Aorta (tissue), 5 donors: Measurements from ENCODE around the gene GALM. TPM values are rescaled to one million over a fixed set of nuclear protein-coding genes. Genes with fewer than 3 reads are reported as not detected.
"Not testable (repeated sequence)": the region's sequence is repeated elsewhere in the genome, so short reads cannot be mapped to it uniquely, and the experiment has no call there.

Experiments used
- ATAC-seq: fragments of 200-7000 bp; cut with Tn5 transposase; one replicate; pipeline ENCODE4 v1.9.1; 2022; ENCODE audit warnings: moderate library complexity; ENCODE audit not compliant: low FRiP score
- DNase-seq, 2 donors: peaks; one replicate each; pipeline ENCODE4 v3.0.0-alpha.2; 2020
- H3K27ac ChIP-seq, 2 donors: one replicate each; pipeline ENCODE4 v1.5.1; 2013; ENCODE audit warnings: low read length in 2 of 2, mild to moderate bottlenecking in 2 of 2, moderate library complexity in 2 of 2, control low read depth in 1 of 2, inconsistent platforms in 1 of 2, low read depth in 1 of 2
- H3K27me3 ChIP-seq, 2 donors: one replicate each; pipeline ENCODE4 v1.6.1; 2013; ENCODE audit warnings: control low read depth in 1 of 2, low read length in 1 of 2, mild to moderate bottlenecking in 1 of 2, moderate library complexity in 1 of 2; ENCODE audit not compliant: insufficient read depth in 2 of 2, control insufficient read depth in 1 of 2
- H3K36me3 ChIP-seq, 2 donors: one replicate each; pipeline ENCODE4 v1.6.1; 2013; ENCODE audit warnings: control low read depth in 1 of 2, low read length in 1 of 2, mild to moderate bottlenecking in 1 of 2; ENCODE audit not compliant: insufficient read depth in 2 of 2, control insufficient read depth in 1 of 2
- H3K4me1 ChIP-seq, 2 donors: one replicate each; pipeline ENCODE4 v1.6.1; 2013; ENCODE audit warnings: low read length in 2 of 2, control low read depth in 1 of 2, mild to moderate bottlenecking in 1 of 2, moderate library complexity in 1 of 2; ENCODE audit not compliant: insufficient read depth in 2 of 2, control insufficient read depth in 1 of 2
- H3K4me3 ChIP-seq, 2 donors: one replicate each; pipeline ENCODE4 v1.5.1; 2013; ENCODE audit warnings: low read length in 2 of 2, control low read depth in 1 of 2, mild to moderate bottlenecking in 1 of 2
- H3K9me3 ChIP-seq: one replicate; pipeline ENCODE4 v1.6.1; 2013; ENCODE audit warnings: mild to moderate bottlenecking, low read length; ENCODE audit not compliant: control insufficient read depth
- WGBS, 2 donors: extraction: QIAGEN DNeasy Blood & Tissue Kit; methylation state at CpG; one replicate each; pipeline ENCODE4 v1.1.7; 2013; 5-methylcytosine and 5-hydroxymethylcytosine counted together
- intact Hi-C, 2 donors: fragments of 100-400 bp; cut with DNase I; formaldehyde crosslinking; loops; one replicate each; pipeline versions ENCODE4 v1.14.2 to v1.15.0; 2022
- polyA plus RNA-seq, 2 donors: library from polyadenylated mRNA; stranded (reverse); fragments of 200-250 nt; gene quantifications; one replicate each; pipeline ENCODE4 v1.2.3, GENCODE V29; 2013
- total RNA-seq, 2 donors: library from RNA; stranded (reverse); fragmentation: NEBNext Ultra II Directional; extraction: Animal tissue kit (Norgen Biotek cat#: 25700); gene quantifications; one replicate each; pipeline ENCODE4 v1.2.1, GENCODE V29; 2021
- donor health status: healthy with polysubstance abuse.
- donor health status: Bipolar disorder and iron deficiency.
- donor health status: DM: no; HTN: no; CAD: no.
- donor health status: DM: no; HTN: no; CAD: no.
- donor health status: DM: yes; HTN: yes; CAD: no.

GALM gene
- total and polyA plus RNA-seq, 4 donors, result 8.6 to 23.3 (median 14.5) TPM

DNA sequence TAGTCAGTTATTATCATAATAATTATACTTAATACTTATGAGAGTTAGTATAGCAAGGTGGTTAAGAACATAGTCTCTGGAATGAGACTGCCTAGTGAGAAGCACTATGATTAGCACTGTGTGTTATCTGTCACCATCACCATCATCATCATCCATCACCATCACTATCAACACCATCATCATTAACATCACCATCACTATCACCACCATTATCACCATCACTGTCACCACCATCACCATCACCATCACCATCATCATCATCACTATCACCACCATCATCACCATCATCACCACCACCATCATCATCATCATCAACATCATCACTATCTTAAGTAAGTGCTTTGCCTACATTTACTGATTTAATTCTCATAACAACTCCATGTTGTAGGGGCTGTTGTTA lies 45.6 kb downstream of the GALM start:
- intact Hi-C loops, result no loop called here
- ATAC-seq (no peak), DNase-seq (no peak)
- no peaks in the 10 kb centered on the region for H3K9me3 ChIP-seq
- H3K27ac ChIP-seq, result no peak overlapping the region
- H3K4me1 ChIP-seq, result no peaks in the 10 kb centered on the region
- peaks cover 0 to 1% of the 10 kb centered on the region in 2 donors for H3K36me3 ChIP-seq
- H3K27me3 ChIP-seq, result no peaks in the 10 kb centered on the region
- no peak overlapping the region for H3K4me3 ChIP-seq

- no peaks in the 10 kb centered on the region for H3K4me1 ChIP-seq
- H3K9me3 ChIP-seq, result no peaks in the 10 kb centered on the region
- no peak for ATAC-seq
- no peaks in the 10 kb centered on the region for H3K27me3 ChIP-seq
- WGBS, 2 donors, result 97% methylated on average over 7 of the region's 7 CpGs
- no peak for DNase-seq
- H3K27ac ChIP-seq, result no peak overlapping the region
- no peak overlapping the region for H3K4me3 ChIP-seq
- intact Hi-C loops, result no loop called here
- peaks cover 0 to 1% of the 10 kb centered on the region in 2 donors for H3K36me3 ChIP-seq
Observed at GRCh38 chr2:38712413-38712812, 46.5 kb downstream of the GALM start.

- DNase-seq (no peak), ATAC-seq (no peak)
- Histone ChIP-seq H3K4me1 (no peaks in the 10 kb centered on the region), H3K4me3 (no peak overlapping the region), H3K36me3 (peaks cover 0 to 1% of the 10 kb centered on the region in 2 donors), H3K27ac (no peak overlapping the region), H3K9me3 (no peaks in the 10 kb centered on the region), H3K27me3 (no peaks in the 10 kb centered on the region)
- intact Hi-C loops, result no loop called here
- WGBS, 2 donors, result 77 to 78% methylated on average over 4 of the region's 4 CpGs
Observed at GRCh38 chr2:38712871-38713270, 47.0 kb downstream of the GALM start.

- DNase-seq (no peak), ATAC-seq (no peak)
- no peak overlapping the region for H3K4me3 ChIP-seq
- 74 to 85% methylated on average over 3 of the region's 3 CpGs for WGBS, 2 donors
- H3K36me3 ChIP-seq, result peaks cover 0 to 1% of the 10 kb centered on the region in 2 donors
- no peaks in the 10 kb centered on the region for H3K9me3 ChIP-seq
- no peaks in the 10 kb centered on the region for H3K27me3 ChIP-seq
- H3K27ac ChIP-seq, result no peak overlapping the region
- no peaks in the 10 kb centered on the region for H3K4me1 ChIP-seq
- intact Hi-C loops, result no loop called here
Observed at GRCh38 chr2:38713338-38713737, 47.4 kb downstream of the GALM start.

- H3K4me1 ChIP-seq, H3K27me3 ChIP-seq, ATAC-seq, DNase-seq, H3K4me3 ChIP-seq, intact Hi-C loops, H3K27ac ChIP-seq, H3K36me3 ChIP-seq, H3K9me3 ChIP-seq: not testable (repeated sequence)
- 94 to 96% methylated on average over 1 of the region's 1 CpG for WGBS, 2 donors
Observed at GRCh38 chr2:38714941-38715340, 49.0 kb downstream of the GALM start.

DNA sequence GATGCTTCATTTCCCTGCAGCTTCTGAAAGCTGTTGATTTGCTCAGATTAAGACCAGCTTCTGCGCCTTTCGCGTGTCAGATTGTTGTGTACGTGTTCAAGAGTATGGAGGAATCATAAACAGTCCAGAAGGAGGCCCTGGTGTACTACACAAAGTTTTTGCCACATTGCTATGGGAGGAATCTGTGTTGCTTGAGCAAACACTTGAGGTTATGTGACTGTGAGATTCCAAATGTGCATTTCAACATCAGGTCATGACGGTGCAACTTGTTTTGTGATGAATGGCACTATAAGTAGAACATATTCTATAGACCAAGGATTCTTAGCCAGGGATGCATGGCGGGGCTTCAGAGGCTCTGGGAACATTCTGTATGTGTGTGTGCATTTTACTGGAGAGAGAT lies 50.3 kb downstream of the GALM start:
- DNase-seq (no peak), ATAC-seq (no peak)
- H3K4me1 ChIP-seq, result no peaks in the 10 kb centered on the region
- no peaks in the 10 kb centered on the region for H3K27me3 ChIP-seq
- H3K36me3 ChIP-seq, result peaks cover 0 to 1% of the 10 kb centered on the region in 2 donors
- intact Hi-C loops, result no loop called here
- H3K27ac ChIP-seq, result no peak overlapping the region
- 89 to 91% methylated on average over 6 of the region's 6 CpGs for WGBS, 2 donors
- H3K4me3 ChIP-seq, result no peak overlapping the region
- H3K9me3 ChIP-seq, result no peaks in the 10 kb centered on the region

DNA sequence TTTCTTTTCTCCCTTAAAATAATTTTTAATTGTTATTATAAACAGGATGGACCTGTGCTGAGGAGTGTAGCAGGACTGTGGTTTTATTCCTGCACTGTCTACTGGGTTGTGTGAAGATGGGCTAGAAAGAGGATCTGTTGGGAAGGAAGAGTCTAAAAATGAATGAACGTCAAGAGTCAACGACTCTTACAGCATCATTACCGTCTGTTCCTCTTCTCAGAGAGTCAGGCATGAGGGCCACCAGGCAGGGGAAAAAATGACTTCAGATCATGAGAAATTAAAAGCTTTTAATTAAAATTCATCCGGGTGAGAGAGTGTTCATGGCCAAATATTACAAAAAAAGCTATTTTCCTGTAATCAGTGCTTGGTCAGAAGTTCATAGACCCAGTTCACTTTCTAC lies 52.7 kb downstream of the GALM start:
- peaks cover 0 to 1% of the 10 kb centered on the region in 2 donors for H3K36me3 ChIP-seq
- ATAC-seq (no peak), DNase-seq (no peak)
- H3K4me3 ChIP-seq, result no peak overlapping the region
- intact Hi-C loops, result no loop called here
- no peak overlapping the region for H3K27ac ChIP-seq
- WGBS, 2 donors, result 94 to 97% methylated on average over 4 of the region's 4 CpGs
- H3K27me3 ChIP-seq, result no peaks in the 10 kb centered on the region
- no peaks in the 10 kb centered on the region for H3K4me1 ChIP-seq
- H3K9me3 ChIP-seq, result no peaks in the 10 kb centered on the region

DNA sequence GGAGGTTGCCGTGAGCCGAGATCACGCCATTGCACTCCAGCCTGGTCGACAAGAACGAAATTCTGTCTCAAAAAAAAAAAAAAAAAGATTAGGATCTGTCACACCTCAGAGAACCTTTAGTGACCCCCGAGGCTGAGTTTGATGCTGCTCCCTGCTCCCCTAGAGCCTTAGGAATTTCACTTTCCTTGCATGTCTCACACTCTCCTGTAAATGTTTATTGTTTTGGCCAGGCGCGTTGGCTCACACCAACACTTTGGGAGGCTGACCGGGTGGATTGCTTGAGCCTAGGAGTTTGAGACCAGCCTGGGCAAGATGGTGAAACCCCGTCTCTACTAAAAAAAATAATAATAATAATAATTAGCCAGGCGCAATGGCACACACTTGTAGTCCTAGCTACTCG lies 53.8 kb downstream of the GALM start:
- no peaks in the 10 kb centered on the region for H3K9me3 ChIP-seq
- no peak overlapping the region for H3K4me3 ChIP-seq
- no peaks in the 10 kb centered on the region for H3K27me3 ChIP-seq
- intact Hi-C loops, result loop anchor here in 1 of 2 donors (5.0 kb wide), 2 partner anchors 117 to 137 kb away; partner anchors contain the start of gene HNRNPLL
- 93 to 95% methylated on average over 12 of the region's 12 CpGs for WGBS, 2 donors
- ATAC-seq, result no peak
- H3K4me1 ChIP-seq, result no peaks in the 10 kb centered on the region
- DNase-seq, result no peak
- no peak overlapping the region for H3K27ac ChIP-seq
- peaks cover 0 to 1% of the 10 kb centered on the region in 2 donors for H3K36me3 ChIP-seq

- peak; percentile 76 to 85 for DNase-seq
- peaks cover 0 to 1% of the 10 kb centered on the region in 2 donors for H3K36me3 ChIP-seq
- intact Hi-C loops, result loop anchor here in 1 of 2 donors (5.0 kb wide), 2 partner anchors 118 to 138 kb away; partner anchors contain the start of gene HNRNPLL
- H3K4me3 ChIP-seq, result no peak overlapping the region
- H3K4me1 ChIP-seq, result no peaks in the 10 kb centered on the region
- WGBS, 2 donors, result 14 to 15% methylated on average over 4 of the region's 4 CpGs
- H3K27ac ChIP-seq, result peak overlapping the region in 1 of 2 donors; percentile 19
- no peaks in the 10 kb centered on the region for H3K27me3 ChIP-seq
- no peaks in the 10 kb centered on the region for H3K9me3 ChIP-seq
- ATAC-seq, result peak; percentile 88
Observed at GRCh38 chr2:38720613-38721241, 54.8 kb downstream of the GALM start.
